SK-N-SH (cell line): ENCODE measurements around the gene CD2. TPM values are rescaled to one million over a fixed set of nuclear protein-coding genes. Genes with fewer than 3 reads are reported as not detected.

Source experiments
- CTCF ChIA-PET: fragments of 300-600, 350-600 bp; formaldehyde crosslinking; extraction: SDS; loops from one replicate; lab custom pipeline; 2021; lab: Yijun Ruan, JAX
- POLR2A ChIA-PET: fragments of 350-600 bp; sonication (Branson Sonifier 250); formaldehyde crosslinking; extraction: SDS; loops from one replicate; lab custom pipeline; 2020; ENCODE audit warnings: antibody characterized with exemption, inconsistent platforms; lab: Yijun Ruan, JAX
- DNase-seq: peaks from one replicate; pipeline ENCODE4 v3.0.0; 2012
- H2AFZ ChIP-seq: fragments of 200-600 bp; sonication (generic); 2 replicates; pipeline ENCODE4 v1.8.1; 2016; ENCODE audit warnings: antibody characterized with exemption, mild to moderate bottlenecking, low read depth
- H3F3A ChIP-seq: fragments of 200-600 bp; sonication (generic); replicated peaks from 2 replicates; pipeline ENCODE3; 2016; ENCODE audit warnings: antibody characterized with exemption, mild to moderate bottlenecking; ENCODE audit not compliant: insufficient read depth
- H3K27ac ChIP-seq, 2 experiments: fragments of 200-500 bp in 1 of 2; fragments of 200-600 bp in 1 of 2; sonication (Bioruptor generic) in 1 of 2; sonication (generic), shearing (Covaris generic) in 1 of 2; 2 replicates each; pipeline versions ENCODE4 v1.5.1 to v1.6.1; 2014 to 2016; ENCODE audit warnings: low read depth in 2 of 2, inconsistent platforms in 1 of 2, low read length in 1 of 2, mild to moderate bottlenecking in 1 of 2, mixed read lengths in 1 of 2
- H3K27me3 ChIP-seq: fragments of 200-600 bp; sonication (generic), shearing (Covaris generic); 2 replicates; pipeline ENCODE4 v1.6.1; 2016; ENCODE audit warnings: mixed run types; ENCODE audit not compliant: insufficient read depth
- H3K36me3 ChIP-seq, 2 experiments: fragments of 200-500 bp in 1 of 2; fragments of 200-600 bp in 1 of 2; sonication (Bioruptor generic) in 1 of 2; sonication (generic) in 1 of 2; replicated peaks in 1 of 2; 2 replicates each; pipeline versions ENCODE3 to v1.5.1; 2014 to 2016; ENCODE audit warnings: low read length in 1 of 2, mild to moderate bottlenecking in 1 of 2; ENCODE audit not compliant: insufficient read depth in 2 of 2, control insufficient read depth in 1 of 2
- H3K4me1 ChIP-seq, 2 experiments: fragments of 200-500 bp in 1 of 2; fragments of 200-600 bp in 1 of 2; sonication (Bioruptor generic) in 1 of 2; sonication (generic), shearing (Covaris generic) in 1 of 2; 2 replicates each; pipeline versions ENCODE4 v1.5.1 to v1.6.1; 2014 to 2016; ENCODE audit warnings: low read depth in 1 of 2, low read length in 1 of 2, mixed run types in 1 of 2; ENCODE audit not compliant: insufficient read depth in 2 of 2, control insufficient read depth in 1 of 2
- H3K4me2 ChIP-seq: fragments of 200-600 bp; sonication (generic), shearing (Covaris generic); 2 replicates; pipeline ENCODE4 v1.6.1; 2017; ENCODE audit warnings: mixed run types
- H3K4me3 ChIP-seq, 2 experiments: fragments of 200-500 bp in 1 of 2; fragments of 200-600 bp in 1 of 2; sonication (Bioruptor generic) in 1 of 2; sonication (generic), shearing (Covaris generic) in 1 of 2; 2 replicates each; pipeline versions ENCODE4 v1.5.1 to v1.8.1; 2014 to 2016; ENCODE audit warnings: low read depth in 2 of 2, inconsistent platforms in 1 of 2, low read length in 1 of 2, mild to moderate bottlenecking in 1 of 2, mixed read lengths in 1 of 2, moderate library complexity in 1 of 2
- H3K79me2 ChIP-seq: fragments of 200-600 bp; sonication (generic); 2 replicates; pipeline ENCODE4 v1.8.1; 2017; ENCODE audit warnings: mild to moderate bottlenecking; ENCODE audit not compliant: insufficient read depth
- H3K9ac ChIP-seq: fragments of 200-600 bp; sonication (generic); 2 replicates; pipeline ENCODE4 v1.6.1; 2017; ENCODE audit warnings: mixed run types
- H3K9me2 ChIP-seq: fragments of 200-600 bp; sonication (generic); 2 replicates; pipeline ENCODE4 v1.6.1; 2017; ENCODE audit warnings: mixed run types
- H3K9me3 ChIP-seq: fragments of 200-600 bp; sonication (generic); 2 replicates; pipeline ENCODE4 v1.6.1; 2017; ENCODE audit warnings: mixed run types, mild to moderate bottlenecking, moderate library complexity
- H4K20me1 ChIP-seq: fragments of 200-600 bp; sonication (generic); 2 replicates; pipeline ENCODE4 v1.6.1; 2017; ENCODE audit warnings: mild to moderate bottlenecking, mixed run types; ENCODE audit not compliant: insufficient read depth
- EZH2phosphoT487 ChIP-seq: fragments of 200-600 bp; sonication (generic); IDR thresholded peaks from 2 replicates; pipeline ENCODE4 v1.6.1; 2017; ENCODE audit warnings: low read depth, mixed run types, mild to moderate bottlenecking, antibody characterized with exemption, moderate library complexity, borderline replicate concordance
- FOSL2 ChIP-seq: IDR thresholded peaks from 2 replicates; pipeline ENCODE4 v1.4.0; 2012; ENCODE audit warnings: low read depth, mild to moderate bottlenecking, moderate library complexity, borderline replicate concordance
- MXI1 ChIP-seq: IDR thresholded peaks from 2 replicates; pipeline ENCODE4 v1.6.1; 2012; ENCODE audit warnings: mild to moderate bottlenecking, low read depth, low read length, improper control_type of control experiment
- NRF1 ChIP-seq: IDR thresholded peaks from 2 replicates; pipeline ENCODE4 v1.6.1; 2012; ENCODE audit warnings: low read depth, mild to moderate bottlenecking, low read length
- RAD21 ChIP-seq: IDR thresholded peaks from 2 replicates; pipeline ENCODE4 v1.6.1; 2012; ENCODE audit warnings: mild to moderate bottlenecking, low read length
- RFX5 ChIP-seq: IDR thresholded peaks from 2 replicates; pipeline ENCODE4 v1.6.1; 2012; ENCODE audit warnings: mild to moderate bottlenecking, improper control_type of control experiment, low read length
- RXRA ChIP-seq: IDR thresholded peaks from 2 replicates; pipeline ENCODE4 v1.4.0; 2012; ENCODE audit warnings: low read depth, mild to moderate bottlenecking, borderline replicate concordance
- TCF12 ChIP-seq: IDR thresholded peaks from 2 replicates; pipeline ENCODE4 v1.4.0; 2012
- TEAD4 ChIP-seq: IDR thresholded peaks from 2 replicates; pipeline ENCODE4 v1.4.0; 2012; ENCODE audit warnings: mild to moderate bottlenecking, borderline replicate concordance; ENCODE audit not compliant: insufficient read depth
- WGBS: methylation state at CpG from one replicate; pipeline ENCODE4 v1.1.6; 2017; ENCODE audit warnings: low lambda C conversion rate; 5-methylcytosine and 5-hydroxymethylcytosine counted together
- polyA plus RNA-seq, 3 experiments: library from polyadenylated mRNA; depleted of rRNA; stranded (reverse); fragments of >200 nt; gene quantifications; 2 replicates each; pipeline ENCODE4 v1.2.3, GENCODE V29; 2012
- TF ChIP-seq, protein P1 (sequence below): fragments of 150-350 bp; IDR thresholded peaks from 2 replicates; pipeline ENCODE4 v1.6.1; 2017; ENCODE audit warnings: antibody characterized with exemption, low read length, low read depth, borderline replicate concordance
- TF ChIP-seq, protein P2 (sequence below): IDR thresholded peaks from 2 replicates; pipeline ENCODE4 v1.6.1; 2012; ENCODE audit warnings: mild to moderate bottlenecking, low read depth, low read length, moderate library complexity
- TF ChIP-seq, protein P3 (sequence below): IDR thresholded peaks from 2 replicates; pipeline ENCODE4 v1.4.0; 2012; ENCODE audit warnings: low read depth, borderline replicate concordance

Gene CD2
- polyA plus RNA-seq, 1 of the 3 experiments (the other 2 are of a cell fraction) = not detected

DNA sequence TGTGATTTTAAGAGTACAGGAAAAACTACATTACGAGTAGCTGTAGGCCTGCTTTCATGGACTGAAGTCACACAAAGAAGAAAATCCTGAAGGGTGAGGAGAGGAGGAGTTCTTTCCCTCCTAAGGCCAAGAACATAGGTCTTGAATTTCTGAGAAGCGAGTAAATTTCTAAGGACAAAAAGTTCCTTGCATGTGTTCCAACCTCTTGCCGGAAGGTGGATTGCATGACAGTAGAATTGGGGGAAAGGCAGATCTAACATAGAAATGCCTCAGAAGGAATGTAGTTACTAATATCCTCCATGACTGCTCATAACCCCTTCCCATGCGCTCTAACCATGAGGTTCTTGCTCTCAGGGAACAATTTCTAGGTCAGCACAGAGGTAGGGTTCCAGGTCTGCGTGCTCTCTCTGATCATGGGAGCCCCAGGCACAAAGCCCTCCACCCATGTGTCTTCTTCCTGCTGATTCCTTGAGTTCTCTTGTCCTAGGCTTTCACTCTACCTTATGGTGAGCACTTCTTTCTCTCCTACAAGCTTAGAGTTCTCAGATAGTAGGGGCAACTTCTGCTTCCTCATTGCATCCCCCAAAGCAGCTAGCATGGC, 13.7 kb downstream of the CD2 start:
- no peaks in the 10 kb centered on the region for H4K20me1 ChIP-seq
- H3K27ac ChIP-seq = no peak overlapping the region
- ChIA-PET POLR2A (no interaction called here), CTCF (interaction anchor here (0.6 to 0.8 kb wide), 2 partner anchors 30 to 193 kb away, joined by 3 read pairs; no protein-coding TSS in a partner anchor)
- H3K4me3 ChIP-seq = no peak overlapping the region
- H2AFZ ChIP-seq = no peak overlapping the region
- DNase-seq = no peak
- no peak overlapping the region for H3K9ac ChIP-seq
- H3K9me3 ChIP-seq = no peaks in the 10 kb centered on the region
- TF ChIP-seq RFX5 (no peak), FOSL2 (no peak), TCF12 (no peak), TEAD4 (no peak), RXRA (no peak), NRF1 (no peak), EZH2phosphoT487 (no peak), MXI1 (no peak), RAD21 (no peak)
- TF ChIP-seq, protein P1, sequence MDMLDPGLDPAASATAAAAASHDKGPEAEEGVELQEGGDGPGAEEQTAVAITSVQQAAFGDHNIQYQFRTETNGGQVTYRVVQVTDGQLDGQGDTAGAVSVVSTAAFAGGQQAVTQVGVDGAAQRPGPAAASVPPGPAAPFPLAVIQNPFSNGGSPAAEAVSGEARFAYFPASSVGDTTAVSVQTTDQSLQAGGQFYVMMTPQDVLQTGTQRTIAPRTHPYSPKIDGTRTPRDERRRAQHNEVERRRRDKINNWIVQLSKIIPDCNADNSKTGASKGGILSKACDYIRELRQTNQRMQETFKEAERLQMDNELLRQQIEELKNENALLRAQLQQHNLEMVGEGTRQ = no peak
- TF ChIP-seq, protein P2, sequence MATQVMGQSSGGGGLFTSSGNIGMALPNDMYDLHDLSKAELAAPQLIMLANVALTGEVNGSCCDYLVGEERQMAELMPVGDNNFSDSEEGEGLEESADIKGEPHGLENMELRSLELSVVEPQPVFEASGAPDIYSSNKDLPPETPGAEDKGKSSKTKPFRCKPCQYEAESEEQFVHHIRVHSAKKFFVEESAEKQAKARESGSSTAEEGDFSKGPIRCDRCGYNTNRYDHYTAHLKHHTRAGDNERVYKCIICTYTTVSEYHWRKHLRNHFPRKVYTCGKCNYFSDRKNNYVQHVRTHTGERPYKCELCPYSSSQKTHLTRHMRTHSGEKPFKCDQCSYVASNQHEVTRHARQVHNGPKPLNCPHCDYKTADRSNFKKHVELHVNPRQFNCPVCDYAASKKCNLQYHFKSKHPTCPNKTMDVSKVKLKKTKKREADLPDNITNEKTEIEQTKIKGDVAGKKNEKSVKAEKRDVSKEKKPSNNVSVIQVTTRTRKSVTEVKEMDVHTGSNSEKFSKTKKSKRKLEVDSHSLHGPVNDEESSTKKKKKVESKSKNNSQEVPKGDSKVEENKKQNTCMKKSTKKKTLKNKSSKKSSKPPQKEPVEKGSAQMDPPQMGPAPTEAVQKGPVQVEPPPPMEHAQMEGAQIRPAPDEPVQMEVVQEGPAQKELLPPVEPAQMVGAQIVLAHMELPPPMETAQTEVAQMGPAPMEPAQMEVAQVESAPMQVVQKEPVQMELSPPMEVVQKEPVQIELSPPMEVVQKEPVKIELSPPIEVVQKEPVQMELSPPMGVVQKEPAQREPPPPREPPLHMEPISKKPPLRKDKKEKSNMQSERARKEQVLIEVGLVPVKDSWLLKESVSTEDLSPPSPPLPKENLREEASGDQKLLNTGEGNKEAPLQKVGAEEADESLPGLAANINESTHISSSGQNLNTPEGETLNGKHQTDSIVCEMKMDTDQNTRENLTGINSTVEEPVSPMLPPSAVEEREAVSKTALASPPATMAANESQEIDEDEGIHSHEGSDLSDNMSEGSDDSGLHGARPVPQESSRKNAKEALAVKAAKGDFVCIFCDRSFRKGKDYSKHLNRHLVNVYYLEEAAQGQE = no peak
- TF ChIP-seq, protein P3, sequence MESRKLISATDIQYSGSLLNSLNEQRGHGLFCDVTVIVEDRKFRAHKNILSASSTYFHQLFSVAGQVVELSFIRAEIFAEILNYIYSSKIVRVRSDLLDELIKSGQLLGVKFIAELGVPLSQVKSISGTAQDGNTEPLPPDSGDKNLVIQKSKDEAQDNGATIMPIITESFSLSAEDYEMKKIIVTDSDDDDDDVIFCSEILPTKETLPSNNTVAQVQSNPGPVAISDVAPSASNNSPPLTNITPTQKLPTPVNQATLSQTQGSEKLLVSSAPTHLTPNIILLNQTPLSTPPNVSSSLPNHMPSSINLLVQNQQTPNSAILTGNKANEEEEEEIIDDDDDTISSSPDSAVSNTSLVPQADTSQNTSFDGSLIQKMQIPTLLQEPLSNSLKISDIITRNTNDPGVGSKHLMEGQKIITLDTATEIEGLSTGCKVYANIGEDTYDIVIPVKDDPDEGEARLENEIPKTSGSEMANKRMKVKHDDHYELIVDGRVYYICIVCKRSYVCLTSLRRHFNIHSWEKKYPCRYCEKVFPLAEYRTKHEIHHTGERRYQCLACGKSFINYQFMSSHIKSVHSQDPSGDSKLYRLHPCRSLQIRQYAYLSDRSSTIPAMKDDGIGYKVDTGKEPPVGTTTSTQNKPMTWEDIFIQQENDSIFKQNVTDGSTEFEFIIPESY = no peak
- TF ChIP-seq, all 33 proteins: peak for 0
- no peaks in the 10 kb centered on the region for H3F3A ChIP-seq
- H3K27me3 ChIP-seq = no peaks in the 10 kb centered on the region
- peaks cover 0 to 2% of the 10 kb centered on the region in 2 experiments; a peak in 1 of 4 replicates for H3K4me1 ChIP-seq
- 63% methylated on average over 5 of the region's 5 CpGs for WGBS
- no peaks in the 10 kb centered on the region for H3K36me3 ChIP-seq
- no peaks in the 10 kb centered on the region for H3K79me2 ChIP-seq
- no peak overlapping the region for H3K4me2 ChIP-seq
- H3K9me2 ChIP-seq = no peaks in the 10 kb centered on the region
